Choroid plexus epithelial cell (primary cell): ENCODE measurements around the gene SNRPD3.

ENCODE experiments used
- DNase-seq: peaks from one replicate; pipeline ENCODE4 v3.0.0-alpha.2; 2010; ENCODE audit warnings: low read depth
- H3K4me3 ChIP-seq: 2 replicates; pipeline ENCODE4 v1.5.1; 2011; ENCODE audit warnings: low read depth, mild to moderate bottlenecking, control low read depth, low read length, moderate library complexity
- CTCF ChIP-seq: conservative IDR thresholded peaks from 2 replicates; pipeline ENCODE4 v1.5.1; 2011; ENCODE audit warnings: low read depth, mild to moderate bottlenecking, control low read depth, inconsistent platforms, low read length, moderate library complexity

Gene SNRPD3

GRCh38 chr22:24532075-24532474, 23.7 kb upstream of the SNRPD3 start:
- H3K4me3 ChIP-seq, result no peak overlapping the region
- DNase-seq, result no peak
- no peak for TF ChIP-seq CTCF

DNA sequence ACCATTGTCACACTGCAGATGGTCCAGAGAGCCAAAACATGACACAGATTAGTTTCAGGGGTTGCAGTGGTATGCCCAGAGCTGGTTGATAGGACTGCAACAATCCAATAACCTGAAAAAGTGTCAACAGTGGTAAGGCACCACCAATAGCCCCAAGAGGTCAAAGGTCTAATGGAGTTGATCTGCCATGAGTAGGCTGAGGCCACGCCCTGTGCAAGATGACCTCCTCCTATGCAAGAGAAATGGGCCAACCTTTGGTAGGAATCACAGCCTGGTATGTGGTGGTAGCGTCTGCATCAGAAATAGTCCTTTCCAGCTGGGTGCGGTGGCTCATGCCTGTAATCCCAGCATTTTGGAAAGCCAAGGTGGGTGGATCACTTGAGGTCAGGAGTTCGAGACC, 20.5 kb upstream of the SNRPD3 start:
- no peak for DNase-seq
- no peak for TF ChIP-seq CTCF
- no peak overlapping the region for H3K4me3 ChIP-seq

GRCh38 chr22:24536089-24536488, 19.7 kb upstream of the SNRPD3 start:
- no peak for DNase-seq
- no peak for TF ChIP-seq CTCF
- no peak overlapping the region for H3K4me3 ChIP-seq

DNA sequence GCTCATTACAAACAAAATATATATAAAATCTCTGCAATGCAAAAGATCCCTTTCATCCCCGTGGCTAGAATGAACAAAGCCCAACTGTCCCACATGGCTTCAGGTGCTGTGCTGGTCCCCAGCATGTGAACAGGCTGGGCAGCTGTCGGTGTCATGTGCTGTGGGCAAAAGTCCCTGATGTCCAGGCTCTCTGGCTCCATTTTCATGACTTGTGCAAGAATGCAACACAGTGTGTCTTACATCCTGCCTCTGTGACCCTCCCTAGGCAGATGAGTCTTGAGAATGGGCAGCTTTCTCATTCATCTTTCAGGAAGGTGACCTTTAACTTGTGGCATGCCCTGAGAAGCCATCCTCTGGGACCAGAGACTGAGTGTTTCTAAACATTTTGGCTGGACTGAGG, 15.3 kb upstream of the SNRPD3 start:
- no peak overlapping the region for H3K4me3 ChIP-seq
- no peak for DNase-seq
- TF ChIP-seq CTCF, result no peak

GRCh38 chr22:24541681-24542515, 13.9 kb upstream of the SNRPD3 start:
- no peak for TF ChIP-seq CTCF
- no peak for DNase-seq
- H3K4me3 ChIP-seq, result no peak overlapping the region

- no peak for DNase-seq
- no peak for TF ChIP-seq CTCF
- no peak overlapping the region for H3K4me3 ChIP-seq
Observed at GRCh38 chr22:24542641-24543040, 13.2 kb upstream of the SNRPD3 start.

DNA sequence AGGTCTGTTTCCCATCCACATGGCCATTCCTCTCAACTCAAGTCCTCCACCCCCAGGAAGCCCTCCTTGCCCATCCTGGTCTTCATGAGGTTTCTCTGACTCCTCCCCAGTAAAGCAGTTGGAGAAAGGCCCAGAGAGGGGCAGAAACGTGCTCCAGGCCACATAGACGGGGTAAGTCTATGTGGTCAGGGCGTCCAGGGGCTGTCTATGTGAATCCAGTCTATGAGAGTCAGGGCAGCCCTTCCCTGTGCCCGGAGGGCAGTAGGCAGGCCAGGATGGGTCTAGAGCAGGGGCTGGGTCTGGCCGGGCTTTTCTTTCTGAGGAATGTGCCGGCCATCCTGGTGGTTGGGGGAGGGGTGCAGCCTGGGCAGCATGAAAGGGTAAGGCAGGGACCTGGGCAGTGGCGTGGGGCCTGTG, 12.6 kb upstream of the SNRPD3 start:
- DNase-seq, result no peak
- TF ChIP-seq CTCF, result no peak
- no peak overlapping the region for H3K4me3 ChIP-seq
